GM18508 (cell line): ENCODE data around the gene KCTD21.
"Not testable (repeated sequence)": the region's sequence is repeated elsewhere in the genome, so short reads cannot be mapped to it uniquely, and the experiment has no call there.

Experiments
- ATAC-seq: cut with Tn5 transposase; IDR thresholded peaks from one replicate; pipeline ENCODE4 v1.9.1; 2021; ENCODE audit warnings: moderate number of reproducible peaks; ENCODE audit not compliant: insufficient read depth, unreplicated experiment

KCTD21 gene

DNA sequence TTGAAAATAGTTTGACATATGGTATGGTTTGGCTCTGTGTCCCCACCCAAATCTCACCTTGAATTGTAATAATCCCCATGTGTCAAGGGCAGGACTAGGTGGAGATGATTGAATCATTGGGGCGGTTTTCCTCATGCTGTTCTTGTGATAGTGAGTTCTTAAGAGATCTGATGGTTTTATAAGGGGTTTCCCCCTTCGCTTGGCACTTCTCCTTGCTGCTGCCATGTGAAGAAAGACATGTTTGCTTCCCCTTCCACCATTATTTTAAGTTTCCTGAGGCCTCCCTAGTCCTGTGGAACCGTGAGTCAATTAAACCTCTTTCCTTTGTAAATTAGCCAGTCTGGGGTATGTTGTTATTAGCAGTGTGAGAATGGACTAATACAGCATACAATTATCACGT is 7.7 kb downstream of the KCTD21 start:
- ATAC-seq, result no peak

DNA sequence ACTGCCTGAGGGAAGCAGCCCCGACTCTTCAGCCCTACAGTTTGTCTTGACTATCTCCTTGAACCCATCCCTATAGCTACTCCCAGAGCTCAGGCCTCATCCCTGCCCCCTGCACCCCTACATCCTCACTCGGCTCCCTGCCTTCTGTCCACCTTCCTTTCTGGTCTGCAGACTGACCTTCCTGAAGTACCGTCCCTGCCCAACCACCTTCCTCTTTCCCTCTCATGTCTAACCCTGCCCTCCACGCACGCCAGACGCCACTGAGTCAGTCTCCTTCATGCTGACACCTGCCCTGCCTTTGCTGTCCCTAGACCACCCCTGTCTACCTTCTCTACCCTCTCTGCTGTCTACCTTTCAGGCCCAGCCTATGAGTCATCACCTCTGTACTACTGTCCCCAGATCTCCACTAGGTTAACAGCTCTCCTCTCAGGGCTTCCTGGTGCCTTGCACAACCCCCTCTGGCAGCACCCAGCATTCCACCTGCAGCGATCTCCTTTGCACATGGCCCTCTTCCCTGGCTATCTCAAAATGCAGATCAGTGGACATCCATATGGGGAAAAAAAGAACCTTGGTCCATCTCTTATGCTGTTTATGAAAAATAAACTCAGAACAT is 8.9 kb downstream of the KCTD21 start:
- no peak for ATAC-seq

DNA sequence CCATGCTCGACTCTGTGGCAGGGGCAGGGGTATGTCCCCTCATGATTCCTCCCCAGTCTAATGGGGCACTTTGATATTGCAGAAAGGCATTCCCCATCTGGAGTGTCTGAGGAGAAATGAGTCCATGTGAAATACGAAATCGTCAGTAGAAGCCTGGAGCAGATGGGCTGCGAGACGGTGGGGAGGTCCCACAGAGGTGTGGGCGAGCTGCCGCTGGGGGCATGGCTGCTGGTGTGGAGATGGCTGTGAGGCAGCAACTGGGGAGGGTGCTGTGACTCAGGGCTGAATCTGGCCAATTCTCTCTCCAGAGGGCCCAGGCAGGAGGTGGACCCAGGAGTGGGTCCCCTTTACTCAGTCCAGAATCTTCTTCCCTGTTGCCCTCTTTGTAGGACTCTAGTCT is 11.2 kb downstream of the KCTD21 start:
- ATAC-seq, result no peak

DNA sequence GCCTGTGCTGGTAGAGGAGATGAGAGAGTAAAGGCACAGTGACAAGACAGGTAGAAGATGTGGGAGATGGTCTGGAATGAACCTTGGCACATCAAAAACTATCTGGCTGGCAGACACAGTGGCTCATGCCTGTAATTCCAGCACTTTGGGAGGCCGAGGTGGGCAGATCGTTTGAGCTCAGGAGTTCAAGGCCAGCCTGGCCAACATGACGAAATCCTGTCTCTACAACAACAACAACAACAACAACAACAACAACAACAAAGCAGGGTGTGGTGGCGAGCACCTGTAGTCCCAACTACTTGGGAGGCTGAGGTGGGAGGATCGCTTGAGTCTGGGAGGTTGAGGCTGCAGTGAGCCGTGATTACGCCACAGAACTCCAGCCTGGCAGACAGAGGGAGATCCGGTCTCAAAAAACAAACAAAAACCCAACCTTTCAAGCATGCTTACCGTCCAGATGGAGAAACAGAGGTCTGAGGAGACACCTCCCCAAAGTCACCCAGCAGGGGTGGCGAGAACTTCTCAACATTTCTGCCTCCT is 11.8 kb downstream of the KCTD21 start:
- no peak for ATAC-seq

DNA sequence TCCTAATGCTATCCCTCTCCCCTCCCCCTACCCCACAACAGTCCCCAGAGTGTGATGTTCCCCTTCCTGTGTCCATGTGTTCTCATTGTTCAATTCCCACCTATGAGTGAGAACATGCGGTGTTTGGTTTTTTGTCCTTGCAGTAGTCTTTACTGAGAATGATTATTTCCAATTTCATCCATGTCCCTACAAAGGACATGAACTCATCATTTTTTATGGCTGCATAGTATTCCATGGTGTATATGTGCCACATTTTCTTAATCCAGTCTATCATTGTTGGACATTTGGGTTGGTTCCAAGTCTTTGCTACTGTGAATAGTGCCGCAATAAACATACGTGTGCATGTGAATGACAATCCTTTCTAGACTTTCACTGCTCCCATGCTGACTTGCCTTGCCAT is 12.6 kb downstream of the KCTD21 start:
- ATAC-seq, result not testable (repeated sequence)

DNA sequence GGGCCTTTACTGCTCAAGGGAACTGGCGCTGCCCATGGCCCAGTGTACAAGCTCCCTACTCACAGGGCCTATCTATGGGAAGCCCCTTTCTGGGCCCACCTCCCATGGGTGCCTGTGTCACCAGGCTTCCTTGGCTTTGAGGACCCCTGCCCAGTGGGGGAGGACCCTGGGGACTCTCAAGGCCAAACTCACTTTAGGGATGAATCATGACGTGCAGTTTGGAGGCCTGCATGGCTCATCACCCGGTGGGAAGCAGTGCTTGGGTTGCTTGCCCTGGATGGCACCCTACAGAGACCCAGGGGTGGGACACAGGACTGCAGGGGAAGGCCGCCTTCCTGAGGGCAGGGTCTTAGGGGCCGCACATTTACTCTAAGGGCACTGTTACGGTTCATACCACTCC is 16.5 kb downstream of the KCTD21 start:
- ATAC-seq, result no peak

DNA sequence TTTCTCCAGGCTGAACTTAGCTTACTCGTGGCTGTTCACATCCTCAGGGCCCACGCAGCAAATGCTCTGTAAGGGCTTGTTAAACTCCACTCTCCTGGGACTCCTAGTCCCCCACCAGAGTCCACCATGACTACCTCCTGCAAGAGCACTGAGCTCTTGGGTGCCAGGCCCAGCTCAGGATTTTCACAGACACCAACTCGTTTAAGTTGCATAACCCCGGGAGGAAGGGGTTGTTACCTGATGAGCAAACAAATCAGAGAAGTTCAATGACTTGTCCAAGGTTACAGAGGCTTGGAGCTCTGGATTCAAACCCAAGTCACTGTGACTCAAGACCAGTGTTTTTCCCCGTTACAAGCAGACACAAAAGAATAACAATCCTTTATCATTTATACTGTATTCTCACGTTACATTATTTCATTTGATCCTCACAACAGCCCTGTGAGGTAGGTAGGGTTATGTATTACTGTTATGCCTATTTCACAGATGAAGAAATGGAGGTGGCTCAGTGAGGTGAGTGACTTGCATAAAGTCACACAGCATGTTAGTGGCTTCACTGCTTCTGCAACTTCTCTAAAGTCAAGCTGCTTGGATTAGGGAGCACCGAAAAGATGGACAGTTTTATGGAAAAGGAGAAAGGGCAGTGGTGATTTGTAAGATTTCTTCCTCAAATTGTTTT is 17.4 kb downstream of the KCTD21 start:
- no peak for ATAC-seq

DNA sequence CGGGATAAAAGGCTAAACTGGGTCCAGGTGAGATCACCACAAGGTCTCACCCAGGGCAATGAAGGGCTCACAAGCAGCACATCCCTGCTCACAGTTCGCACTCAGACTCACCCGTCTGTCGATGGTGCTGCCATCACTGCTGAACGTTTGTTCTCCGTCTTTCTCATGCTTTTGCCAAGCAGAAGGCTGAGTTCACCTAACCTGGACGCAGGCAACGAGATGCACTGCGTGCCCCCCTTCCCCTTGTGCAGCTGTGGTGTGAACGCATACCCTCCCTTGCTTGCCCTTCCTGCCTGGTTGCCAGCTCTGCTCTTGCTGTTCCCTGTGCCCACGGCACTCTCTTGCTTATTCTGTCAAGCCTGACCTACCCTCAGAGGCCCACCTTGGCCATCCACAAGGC is 18.0 kb downstream of the KCTD21 start:
- ATAC-seq, result no peak

DNA sequence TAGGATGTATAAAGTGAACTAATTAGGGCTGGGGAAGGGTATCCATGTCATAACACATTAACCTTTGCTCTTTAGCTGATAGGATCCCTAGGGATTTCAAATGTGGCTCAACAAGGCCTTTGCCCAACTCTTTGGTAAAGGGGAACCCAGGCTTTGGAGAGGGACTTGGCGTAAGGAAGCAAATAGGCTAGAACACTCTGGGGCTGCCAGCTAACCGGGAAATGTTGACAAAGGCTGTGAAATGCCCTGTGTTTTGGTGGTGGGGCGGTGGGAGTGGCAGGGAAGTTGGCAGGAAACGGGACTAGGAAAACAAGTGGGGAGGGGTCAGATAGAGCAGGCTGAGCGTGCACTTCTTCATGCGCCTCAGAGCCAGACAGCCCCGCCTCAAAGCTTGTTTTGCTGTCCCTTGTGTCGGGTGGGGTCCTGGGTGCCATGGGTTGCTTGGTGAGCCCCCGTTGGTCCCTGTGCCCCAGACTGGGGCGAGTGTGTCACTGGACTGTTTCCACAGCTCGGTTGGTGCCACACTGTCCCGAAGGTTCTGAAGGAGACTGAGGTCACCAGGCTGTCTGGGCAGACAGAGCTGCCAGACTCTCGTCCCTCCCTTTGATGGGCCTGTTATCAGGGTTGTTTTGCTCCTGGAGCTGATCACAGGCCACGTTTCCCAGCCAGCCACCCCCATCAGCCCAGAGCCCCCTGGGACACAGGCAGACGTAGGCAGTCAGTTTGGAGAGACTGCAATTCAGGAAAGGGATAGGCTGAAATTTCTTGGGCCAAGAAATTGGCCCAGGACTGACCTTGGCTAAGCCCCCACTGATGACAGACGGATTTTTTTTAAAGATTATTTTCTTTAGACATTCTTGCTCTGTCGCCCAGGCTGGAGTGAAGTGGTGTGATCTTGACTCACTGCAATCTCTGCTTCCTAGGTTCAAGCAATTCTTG is 19.6 kb downstream of the KCTD21 start:
- no peak for ATAC-seq

DNA sequence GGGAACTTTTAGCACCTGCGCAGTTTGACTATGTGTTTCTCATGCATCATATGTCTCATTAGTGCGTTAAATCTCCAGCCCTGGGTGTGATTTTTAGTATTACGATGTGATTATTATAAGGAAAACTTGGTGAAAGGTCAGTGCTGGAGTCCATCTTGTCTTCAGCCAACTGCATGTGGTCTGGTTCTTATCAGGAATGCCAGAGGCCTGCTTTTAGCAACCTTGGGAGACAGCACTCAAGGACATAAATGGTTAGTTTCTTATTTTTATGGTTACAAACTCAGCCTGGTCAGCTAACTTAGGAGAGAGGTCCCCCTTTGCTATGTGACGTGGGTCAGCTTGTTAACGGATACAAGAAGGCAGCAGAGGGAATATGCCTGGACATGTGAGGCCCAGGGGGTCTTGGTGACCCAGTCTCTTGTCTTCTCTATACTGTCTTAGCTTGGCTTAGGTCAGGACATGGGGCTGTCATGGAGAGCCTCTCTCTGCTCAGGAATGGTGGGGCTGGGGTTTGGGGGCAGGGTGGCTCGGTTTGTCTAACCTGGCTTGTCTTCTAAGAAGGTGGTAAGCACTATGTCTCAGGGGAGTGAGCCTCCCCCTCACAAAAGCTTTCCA is 21.5 kb downstream of the KCTD21 start:
- no peak for ATAC-seq

DNA sequence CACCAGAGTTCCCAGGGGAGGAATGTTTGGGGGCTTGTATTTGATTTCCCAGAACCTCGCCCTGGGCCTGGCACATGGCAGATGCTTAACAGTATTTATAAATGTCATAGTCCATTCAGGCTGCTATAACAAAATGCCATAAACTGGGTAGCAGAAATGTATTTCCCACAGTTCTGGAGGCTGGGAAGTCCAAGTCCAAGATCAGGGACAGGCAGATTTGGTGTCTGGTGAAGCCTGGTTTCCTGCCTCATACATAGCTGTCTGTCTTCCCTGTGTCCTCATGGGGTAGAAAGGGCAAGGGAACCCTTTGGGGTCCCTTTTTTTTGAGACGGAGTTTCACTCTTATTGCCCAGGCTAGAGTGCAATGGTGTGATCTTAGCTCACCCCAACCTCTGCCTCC is 24.0 kb downstream of the KCTD21 start:
- no peak for ATAC-seq

DNA sequence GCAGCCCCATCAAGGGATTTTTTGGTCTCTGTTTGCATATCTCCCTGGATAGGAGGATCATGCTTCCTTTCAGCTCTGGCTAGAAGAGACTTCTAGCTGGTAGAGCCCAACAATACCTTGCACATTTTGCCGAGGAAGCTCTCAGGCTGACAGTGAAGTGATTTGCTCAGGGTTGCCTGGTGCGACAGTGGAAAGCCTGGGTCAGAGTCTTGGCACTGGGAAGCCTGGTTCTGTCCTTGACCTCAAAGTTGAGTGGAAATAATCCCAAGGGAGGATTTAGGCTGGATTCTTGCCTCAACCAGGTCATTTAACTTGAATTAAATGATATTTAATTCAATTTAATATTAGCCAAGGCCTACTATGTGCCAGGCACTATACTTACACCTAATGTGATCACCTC is 24.6 kb downstream of the KCTD21 start:
- no peak for ATAC-seq

DNA sequence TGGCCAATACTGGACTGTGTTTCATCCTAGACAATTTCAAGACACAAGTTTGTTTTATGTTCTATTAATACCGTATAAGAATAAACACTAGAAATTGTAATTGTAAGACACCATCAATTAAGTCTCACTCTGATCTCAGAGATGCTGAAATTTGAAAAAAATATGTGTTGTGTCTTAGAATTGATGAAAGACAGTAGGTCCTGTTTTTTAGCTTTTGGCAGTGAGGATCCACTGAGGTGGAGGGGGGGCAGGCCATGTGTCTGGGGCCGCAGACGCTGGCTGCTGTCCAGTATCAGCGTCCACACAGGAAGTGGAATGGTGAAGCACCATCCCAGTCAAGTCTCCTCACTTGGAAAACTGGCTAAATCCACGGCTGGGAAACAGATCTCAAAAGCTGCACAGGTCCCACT is 26.5 kb downstream of the KCTD21 start:
- ATAC-seq, result no peak

DNA sequence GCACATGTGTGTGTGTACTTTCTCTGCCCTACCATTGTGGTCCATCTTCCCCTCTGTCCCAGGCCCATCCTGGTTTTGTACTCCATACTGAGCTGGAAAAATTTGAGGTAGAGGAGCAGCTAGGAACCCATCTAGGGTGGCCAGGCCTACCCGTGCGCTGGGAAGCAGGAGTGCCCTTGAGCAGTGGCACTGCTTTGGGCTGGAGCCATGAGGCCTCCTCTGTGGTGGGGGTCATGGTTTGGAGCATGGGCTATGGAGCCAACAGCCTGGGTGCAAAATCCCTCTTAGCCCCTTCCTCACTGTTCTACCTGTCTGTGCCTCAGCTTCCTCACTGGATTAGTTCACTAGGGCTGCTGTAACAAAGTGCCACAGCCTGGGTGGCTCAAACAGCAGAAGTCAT is 27.1 kb downstream of the KCTD21 start:
- ATAC-seq, result no peak

DNA sequence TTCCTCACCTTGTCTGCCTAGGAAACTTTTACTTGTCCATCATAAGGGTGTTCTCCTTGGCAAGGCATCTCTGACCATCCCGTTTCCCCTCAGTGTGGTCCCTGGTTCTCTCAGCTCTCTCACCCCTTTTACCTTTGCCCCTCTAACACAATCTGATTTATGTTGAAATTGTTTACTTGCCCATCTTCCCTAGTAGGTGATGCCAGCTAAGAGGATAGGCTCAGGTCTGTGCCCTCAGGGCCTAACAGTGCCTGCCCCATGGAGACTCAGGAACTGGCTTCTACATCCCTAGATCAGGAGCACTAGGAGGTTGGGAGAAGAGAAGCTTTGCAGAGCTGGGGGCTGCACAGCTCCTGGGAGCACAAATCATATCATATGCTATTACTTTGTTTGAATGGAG is 27.9 kb downstream of the KCTD21 start:
- no peak for ATAC-seq

DNA sequence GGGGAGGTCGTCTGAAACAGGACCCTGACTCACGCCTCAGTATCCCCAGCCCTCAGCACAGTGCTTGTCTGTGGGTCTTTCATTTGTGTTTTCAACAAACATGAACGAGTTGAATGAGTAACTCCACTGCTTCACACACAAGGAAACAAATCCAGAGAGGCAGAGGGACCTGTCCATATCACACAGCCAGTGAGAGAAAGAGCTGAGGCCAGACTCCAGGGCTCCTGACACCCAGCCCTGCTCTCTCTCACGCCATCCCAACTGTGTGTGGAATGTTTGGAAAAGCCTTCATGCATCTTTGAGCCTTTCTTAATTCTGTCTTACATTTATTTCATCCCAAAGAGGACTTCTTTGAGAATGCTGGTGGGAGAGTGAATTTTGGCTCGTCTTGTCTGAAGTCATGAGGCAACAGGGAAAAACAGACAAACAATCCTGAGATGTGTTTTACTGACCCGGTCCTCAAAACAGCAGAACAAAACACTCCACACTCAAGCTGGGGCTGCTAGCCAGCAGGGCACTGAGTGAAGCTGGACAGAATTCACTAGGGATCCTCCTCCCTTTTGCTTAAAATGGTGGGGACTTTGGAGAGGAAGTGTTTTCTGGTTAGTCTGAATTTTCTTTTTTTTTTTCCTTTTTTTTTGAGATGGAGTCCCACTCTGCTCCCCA is 29.3 kb downstream of the KCTD21 start:
- no peak for ATAC-seq

DNA sequence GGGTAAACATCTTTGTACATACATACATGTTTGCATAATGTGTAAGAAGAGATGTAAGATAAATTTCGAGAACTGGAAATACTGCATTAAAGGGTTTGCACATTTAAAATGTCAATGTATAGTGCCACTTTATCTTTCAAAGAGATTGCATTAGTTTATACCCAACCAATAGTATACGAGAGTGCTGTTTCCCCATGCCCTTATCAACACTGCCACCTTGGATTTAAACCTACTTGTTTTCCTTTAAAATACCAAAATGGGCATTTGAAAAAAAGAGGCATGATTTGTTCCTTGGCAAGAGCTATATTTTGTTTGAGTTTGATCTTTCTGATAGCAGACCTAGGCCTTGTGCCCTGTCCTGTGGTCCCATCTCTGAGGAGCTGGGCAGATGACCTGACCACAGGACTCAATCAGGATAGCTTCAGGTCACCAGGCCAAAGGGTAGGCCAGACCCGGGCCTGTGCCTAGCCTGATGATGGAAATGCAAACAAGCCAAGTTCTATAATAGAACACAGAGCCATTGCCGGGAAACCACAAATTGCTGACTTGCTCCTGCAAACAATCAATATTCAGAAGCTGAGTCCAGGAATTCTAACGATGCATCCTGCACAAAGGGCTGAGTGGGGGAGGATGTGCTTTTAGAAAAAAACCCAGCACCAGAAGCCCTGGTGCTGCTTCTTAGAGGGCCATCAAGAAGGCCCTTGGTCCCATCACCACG is 32.1 kb downstream of the KCTD21 start:
- no peak for ATAC-seq

DNA sequence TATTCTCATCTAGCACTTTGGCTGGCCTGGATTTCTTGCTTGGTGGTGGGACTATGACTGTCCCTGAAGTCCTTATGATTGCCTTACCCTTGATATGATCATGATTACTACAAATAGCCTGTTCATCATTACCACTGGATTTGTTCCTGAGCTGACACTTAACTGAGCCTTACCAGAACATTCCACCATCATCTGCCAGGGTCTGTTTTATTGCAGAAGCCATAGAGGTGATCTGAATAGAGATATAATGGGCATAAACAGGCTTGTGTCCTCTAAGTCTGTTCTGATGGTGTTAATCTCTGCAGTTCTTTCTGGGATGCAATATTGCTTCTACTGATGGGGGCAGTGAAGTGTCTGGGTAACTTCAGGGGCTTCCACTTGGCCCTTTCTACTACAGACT is 36.6 kb downstream of the KCTD21 start:
- ATAC-seq, result no peak

DNA sequence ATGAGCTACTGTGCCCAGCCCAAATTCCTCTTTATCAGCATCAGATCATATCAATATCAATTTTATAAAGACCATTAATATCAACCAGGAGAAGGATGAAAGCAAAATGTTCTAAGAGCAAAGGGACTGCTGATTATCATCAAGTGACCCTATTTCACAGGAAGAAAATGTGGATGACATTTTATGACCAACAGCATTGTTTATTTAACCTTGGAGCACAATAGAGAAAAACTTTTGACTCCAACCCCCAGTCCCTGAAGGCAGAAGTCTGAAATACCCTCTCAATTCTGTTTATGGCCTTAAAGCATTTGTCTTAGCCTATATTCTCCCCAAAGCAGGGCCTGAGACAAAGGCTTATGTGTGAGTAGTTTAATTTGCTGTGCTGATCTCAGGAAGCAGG is 37.7 kb downstream of the KCTD21 start:
- no peak for ATAC-seq

DNA sequence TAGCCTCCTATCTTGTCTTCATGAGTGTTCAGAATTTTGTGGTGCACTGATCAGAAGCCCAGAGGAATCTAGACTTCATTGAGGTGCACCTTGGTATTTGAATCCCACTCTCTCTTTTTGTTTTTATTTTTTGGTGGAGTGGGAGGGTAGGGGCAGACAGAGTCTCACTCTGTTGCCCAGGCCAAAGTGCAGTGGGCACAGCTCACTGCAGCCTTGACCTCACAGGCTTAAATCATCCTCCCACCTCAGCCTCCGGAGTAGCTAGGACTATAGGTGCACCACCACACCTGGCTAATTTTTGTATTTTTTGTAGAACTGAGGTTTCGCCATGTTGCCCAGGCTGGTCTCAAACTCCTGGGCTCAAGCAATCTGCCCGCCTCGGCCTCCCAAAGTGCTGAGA is 38.1 kb downstream of the KCTD21 start:
- ATAC-seq, result no peak
